ENCODE measurements around the gene RELA.

GRCh38 chr11:65695459-65696241 is 32.9 kb upstream of the RELA start:
- TF ChIP-seq, protein P1, sequence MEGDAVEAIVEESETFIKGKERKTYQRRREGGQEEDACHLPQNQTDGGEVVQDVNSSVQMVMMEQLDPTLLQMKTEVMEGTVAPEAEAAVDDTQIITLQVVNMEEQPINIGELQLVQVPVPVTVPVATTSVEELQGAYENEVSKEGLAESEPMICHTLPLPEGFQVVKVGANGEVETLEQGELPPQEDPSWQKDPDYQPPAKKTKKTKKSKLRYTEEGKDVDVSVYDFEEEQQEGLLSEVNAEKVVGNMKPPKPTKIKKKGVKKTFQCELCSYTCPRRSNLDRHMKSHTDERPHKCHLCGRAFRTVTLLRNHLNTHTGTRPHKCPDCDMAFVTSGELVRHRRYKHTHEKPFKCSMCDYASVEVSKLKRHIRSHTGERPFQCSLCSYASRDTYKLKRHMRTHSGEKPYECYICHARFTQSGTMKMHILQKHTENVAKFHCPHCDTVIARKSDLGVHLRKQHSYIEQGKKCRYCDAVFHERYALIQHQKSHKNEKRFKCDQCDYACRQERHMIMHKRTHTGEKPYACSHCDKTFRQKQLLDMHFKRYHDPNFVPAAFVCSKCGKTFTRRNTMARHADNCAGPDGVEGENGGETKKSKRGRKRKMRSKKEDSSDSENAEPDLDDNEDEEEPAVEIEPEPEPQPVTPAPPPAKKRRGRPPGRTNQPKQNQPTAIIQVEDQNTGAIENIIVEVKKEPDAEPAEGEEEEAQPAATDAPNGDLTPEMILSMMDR (conservative IDR thresholded peaks at IDR 0.05; ENCODE audit: low read depth, low read length) = no peak
- no peak for TF ChIP-seq EZH2 (IDR thresholded peaks at IDR 0.05; ENCODE audit: borderline replicate concordance, low read depth, low read length, poor library complexity, severe bottlenecking)
